ENCODE data around the gene IGSF8.

- TF ChIP-seq CTCF (IDR thresholded peaks at IDR 0.05; ENCODE audit: poor library complexity, severe bottlenecking) = no peak
- no peak for TF ChIP-seq EZH2 (IDR thresholded peaks at IDR 0.05; ENCODE audit: borderline replicate concordance, insufficient read depth, low read length, poor library complexity, severe bottlenecking)
- TF ChIP-seq TAF1 (IDR thresholded peaks at IDR 0.05; ENCODE audit: low read depth) = no peak
- no peak for TF ChIP-seq MXI1 (conservative IDR thresholded peaks at IDR 0.05; ENCODE audit: poor library complexity, severe bottlenecking)
- TF ChIP-seq POLR2AphosphoS5 (IDR thresholded peaks at IDR 0.05) = no peak
Observed at GRCh38 chr1:160047111-160047991, 51.1 kb downstream of the IGSF8 start.
